ENCODE measurements around the gene MAPK7.

The MAPK7 gene

DNA sequence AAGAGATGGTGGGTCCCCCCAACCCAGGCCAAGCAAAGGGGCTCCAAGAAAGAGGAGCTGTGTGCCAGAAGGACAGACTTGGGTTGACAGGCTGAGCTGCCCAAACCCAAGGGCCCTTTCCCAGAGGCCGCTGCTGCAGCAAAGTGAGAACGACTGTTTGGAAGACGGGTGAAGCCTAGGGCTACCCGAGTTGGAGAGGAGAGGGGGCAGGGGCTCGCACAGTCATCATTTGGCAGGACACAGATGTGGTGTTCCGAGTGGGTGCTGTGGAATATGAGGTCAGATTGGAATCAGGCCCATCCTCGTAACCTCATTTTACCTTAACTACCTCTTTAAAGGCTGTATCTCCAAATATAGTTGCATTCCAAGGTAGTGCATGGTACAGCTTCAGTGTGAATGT, 14.0 kb downstream of the MAPK7 start:
- Histone ChIP-seq H3K9me3 (ENCODE audit: control insufficient read depth in 1 of 2, low read length in 2 of 2) (no peaks in the 10 kb centered on the region), H3K4me1 (ENCODE audit: control insufficient read depth in 1 of 2, insufficient read depth in 2 of 2, low read length in 2 of 2) (peaks cover 13 to 35% of the 10 kb centered on the region in 2 donors), H3K4me3 (ENCODE audit: low read depth in 1 of 2, low read length in 2 of 2) (no peak overlapping the region), H3K36me3 (ENCODE audit: control insufficient read depth in 1 of 2, insufficient read depth in 2 of 2, low read length in 2 of 2) (no peaks in the 10 kb centered on the region), H3K27ac (ENCODE audit: low read length) (no peak overlapping the region), H3K27me3 (ENCODE audit: low read depth, low read length) (no peaks in the 10 kb centered on the region)

DNA sequence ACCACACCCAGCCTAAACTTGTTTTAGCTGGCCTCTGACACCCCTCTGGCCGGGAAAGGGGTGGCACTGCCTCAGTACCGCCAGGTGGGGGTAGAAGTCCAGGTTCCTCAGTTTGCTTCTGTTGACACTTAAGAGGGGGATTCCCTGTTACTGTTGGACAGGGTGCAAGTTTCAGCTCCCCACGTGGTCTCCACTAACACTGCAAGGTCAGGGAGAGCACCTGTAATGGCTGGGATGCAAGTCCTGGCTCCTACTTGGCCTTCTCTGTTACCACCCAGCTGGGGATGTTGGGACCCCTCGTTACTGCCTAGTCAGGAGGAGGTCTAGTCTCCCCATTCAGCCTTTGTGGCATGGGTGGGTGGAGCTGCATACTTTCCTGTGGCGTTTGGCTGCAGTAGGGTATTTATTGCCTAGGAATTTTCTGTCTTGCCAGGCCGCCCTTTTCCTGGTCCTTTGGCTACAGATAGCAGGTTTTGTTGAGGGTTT, 19.3 kb downstream of the MAPK7 start:
- no peak overlapping the region for H3K4me3 ChIP-seq (ENCODE audit: low read depth in 1 of 2, low read length in 2 of 2)
- H3K36me3 ChIP-seq (ENCODE audit: control insufficient read depth in 1 of 2, insufficient read depth in 2 of 2, low read length in 2 of 2) = no peaks in the 10 kb centered on the region
- no peaks in the 10 kb centered on the region for H3K27me3 ChIP-seq (ENCODE audit: low read depth, low read length)
- H3K27ac ChIP-seq (ENCODE audit: low read length) = peak overlapping the region; percentile 65
- peaks cover 13 to 26% of the 10 kb centered on the region in 2 donors for H3K4me1 ChIP-seq (ENCODE audit: control insufficient read depth in 1 of 2, insufficient read depth in 2 of 2, low read length in 2 of 2)
- no peaks in the 10 kb centered on the region for H3K9me3 ChIP-seq (ENCODE audit: control insufficient read depth in 1 of 2, low read length in 2 of 2)

- Histone ChIP-seq H3K27me3 (ENCODE audit: low read depth, low read length) (no peaks in the 10 kb centered on the region), H3K4me1 (ENCODE audit: control insufficient read depth in 1 of 2, insufficient read depth in 2 of 2, low read length in 2 of 2) (peaks cover 13 to 23% of the 10 kb centered on the region in 2 donors), H3K4me3 (ENCODE audit: low read depth in 1 of 2, low read length in 2 of 2) (no peak overlapping the region), H3K36me3 (ENCODE audit: control insufficient read depth in 1 of 2, insufficient read depth in 2 of 2, low read length in 2 of 2) (no peaks in the 10 kb centered on the region), H3K9me3 (ENCODE audit: control insufficient read depth in 1 of 2, low read length in 2 of 2) (no peaks in the 10 kb centered on the region), H3K27ac (ENCODE audit: low read length) (peak overlapping the region; percentile 65)
Observed at GRCh38 chr17:19398301-19399181, 20.2 kb downstream of the MAPK7 start.

GRCh38 chr17:19399750-19400450, 21.6 kb downstream of the MAPK7 start:
- no peak overlapping the region for H3K4me3 ChIP-seq (ENCODE audit: low read depth in 1 of 2, low read length in 2 of 2)
- peaks cover 13 to 23% of the 10 kb centered on the region in 2 donors for H3K4me1 ChIP-seq (ENCODE audit: control insufficient read depth in 1 of 2, insufficient read depth in 2 of 2, low read length in 2 of 2)
- H3K27ac ChIP-seq (ENCODE audit: low read length) = no peak overlapping the region
- no peaks in the 10 kb centered on the region for H3K27me3 ChIP-seq (ENCODE audit: low read depth, low read length)
- H3K9me3 ChIP-seq (ENCODE audit: control insufficient read depth in 1 of 2, low read length in 2 of 2) = no peaks in the 10 kb centered on the region
- H3K36me3 ChIP-seq (ENCODE audit: control insufficient read depth in 1 of 2, insufficient read depth in 2 of 2, low read length in 2 of 2) = no peaks in the 10 kb centered on the region

DNA sequence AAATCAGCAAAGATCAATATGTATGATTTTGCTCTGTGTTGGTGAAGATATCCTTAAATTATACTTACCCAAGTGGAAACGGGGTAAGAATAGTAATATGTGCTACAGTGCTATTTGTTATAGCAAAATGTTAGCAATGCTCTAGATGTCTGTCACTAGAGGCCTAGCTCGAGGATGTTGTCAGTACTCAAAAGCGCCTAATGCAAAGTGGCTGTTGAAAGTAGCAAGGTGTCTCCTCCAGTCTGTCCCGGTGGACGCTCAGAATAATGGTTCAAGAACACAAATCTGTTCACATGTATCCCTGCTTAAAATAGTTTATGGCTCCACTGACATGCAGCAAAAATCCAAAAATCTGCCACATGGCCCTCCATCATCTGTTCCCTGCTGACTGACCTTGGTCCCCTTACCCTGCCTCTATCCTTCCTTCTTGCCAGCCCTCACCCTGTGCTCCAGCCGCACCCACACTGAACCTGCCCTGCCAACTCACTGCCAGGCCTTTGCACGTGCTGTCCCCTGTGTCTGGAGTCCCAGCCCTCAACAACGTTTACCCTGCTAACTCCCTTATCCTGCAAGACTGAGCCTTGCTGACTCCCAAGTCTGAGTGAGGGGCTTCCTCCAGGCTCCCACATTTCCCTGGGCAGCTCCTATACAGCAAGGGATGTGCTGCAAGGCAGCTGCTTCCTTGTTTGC, 23.2 kb downstream of the MAPK7 start:
- no peaks in the 10 kb centered on the region for H3K9me3 ChIP-seq (ENCODE audit: control insufficient read depth in 1 of 2, low read length in 2 of 2)
- H3K4me3 ChIP-seq (ENCODE audit: low read depth in 1 of 2, low read length in 2 of 2) = no peak overlapping the region
- H3K27me3 ChIP-seq (ENCODE audit: low read depth, low read length) = no peaks in the 10 kb centered on the region
- H3K4me1 ChIP-seq (ENCODE audit: control insufficient read depth in 1 of 2, insufficient read depth in 2 of 2, low read length in 2 of 2) = peaks cover 13 to 23% of the 10 kb centered on the region in 2 donors
- no peaks in the 10 kb centered on the region for H3K36me3 ChIP-seq (ENCODE audit: control insufficient read depth in 1 of 2, insufficient read depth in 2 of 2, low read length in 2 of 2)
- H3K27ac ChIP-seq (ENCODE audit: low read length) = no peak overlapping the region

GRCh38 chr17:19402171-19402570, 23.9 kb downstream of the MAPK7 start:
- Histone ChIP-seq H3K36me3 (ENCODE audit: control insufficient read depth in 1 of 2, insufficient read depth in 2 of 2, low read length in 2 of 2) (no peaks in the 10 kb centered on the region), H3K4me1 (ENCODE audit: control insufficient read depth in 1 of 2, insufficient read depth in 2 of 2, low read length in 2 of 2) (peaks cover 13 to 23% of the 10 kb centered on the region in 2 donors), H3K4me3 (ENCODE audit: low read depth in 1 of 2, low read length in 2 of 2) (no peak overlapping the region), H3K9me3 (ENCODE audit: control insufficient read depth in 1 of 2, low read length in 2 of 2) (no peaks in the 10 kb centered on the region), H3K27ac (ENCODE audit: low read length) (no peak overlapping the region), H3K27me3 (ENCODE audit: low read depth, low read length) (no peaks in the 10 kb centered on the region)

GRCh38 chr17:19403021-19403420, 24.7 kb downstream of the MAPK7 start:
- Histone ChIP-seq H3K4me3 (ENCODE audit: low read depth in 1 of 2, low read length in 2 of 2) (no peak overlapping the region), H3K27ac (ENCODE audit: low read length) (no peak overlapping the region), H3K4me1 (ENCODE audit: control insufficient read depth in 1 of 2, insufficient read depth in 2 of 2, low read length in 2 of 2) (peaks cover 9 to 23% of the 10 kb centered on the region in 2 donors), H3K36me3 (ENCODE audit: control insufficient read depth in 1 of 2, insufficient read depth in 2 of 2, low read length in 2 of 2) (no peaks in the 10 kb centered on the region), H3K27me3 (ENCODE audit: low read depth, low read length) (no peaks in the 10 kb centered on the region), H3K9me3 (ENCODE audit: control insufficient read depth in 1 of 2, low read length in 2 of 2) (no peaks in the 10 kb centered on the region)

DNA sequence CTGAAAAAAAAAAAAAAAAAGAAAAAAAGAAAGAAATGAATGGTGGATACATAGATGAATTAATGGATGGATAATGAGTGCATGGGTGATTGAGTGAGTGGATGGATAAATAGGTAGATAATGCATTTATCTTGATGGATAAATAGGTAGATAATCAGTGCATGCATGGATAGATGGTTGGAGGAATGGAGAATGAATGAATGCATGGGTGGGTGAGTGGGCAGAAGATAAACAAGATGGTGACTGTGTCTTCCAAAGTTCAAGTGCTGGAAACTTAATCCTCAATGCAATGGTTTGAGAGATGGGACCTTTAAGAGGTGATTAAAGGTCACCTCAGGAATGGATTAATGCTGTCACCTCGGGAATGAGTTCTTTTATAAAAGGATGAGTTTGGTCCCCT, 26.0 kb downstream of the MAPK7 start:
- peaks cover 0 to 18% of the 10 kb centered on the region in 2 donors for H3K4me1 ChIP-seq (ENCODE audit: control insufficient read depth in 1 of 2, insufficient read depth in 2 of 2, low read length in 2 of 2)
- no peak overlapping the region for H3K27ac ChIP-seq (ENCODE audit: low read length)
- H3K27me3 ChIP-seq (ENCODE audit: low read depth, low read length) = no peaks in the 10 kb centered on the region
- H3K9me3 ChIP-seq (ENCODE audit: control insufficient read depth in 1 of 2, low read length in 2 of 2) = no peaks in the 10 kb centered on the region
- H3K36me3 ChIP-seq (ENCODE audit: control insufficient read depth in 1 of 2, insufficient read depth in 2 of 2, low read length in 2 of 2) = no peaks in the 10 kb centered on the region
- H3K4me3 ChIP-seq (ENCODE audit: low read depth in 1 of 2, low read length in 2 of 2) = no peak overlapping the region

- Histone ChIP-seq H3K4me3 (ENCODE audit: low read depth in 1 of 2, low read length in 2 of 2) (no peak overlapping the region), H3K36me3 (ENCODE audit: control insufficient read depth in 1 of 2, insufficient read depth in 2 of 2, low read length in 2 of 2) (no peaks in the 10 kb centered on the region), H3K27me3 (ENCODE audit: low read depth, low read length) (no peaks in the 10 kb centered on the region), H3K4me1 (ENCODE audit: control insufficient read depth in 1 of 2, insufficient read depth in 2 of 2, low read length in 2 of 2) (peaks cover 0 to 12% of the 10 kb centered on the region in 2 donors), H3K9me3 (ENCODE audit: control insufficient read depth in 1 of 2, low read length in 2 of 2) (no peaks in the 10 kb centered on the region), H3K27ac (ENCODE audit: low read length) (no peak overlapping the region)
Observed at GRCh38 chr17:19405114-19405513, 26.8 kb downstream of the MAPK7 start.

DNA sequence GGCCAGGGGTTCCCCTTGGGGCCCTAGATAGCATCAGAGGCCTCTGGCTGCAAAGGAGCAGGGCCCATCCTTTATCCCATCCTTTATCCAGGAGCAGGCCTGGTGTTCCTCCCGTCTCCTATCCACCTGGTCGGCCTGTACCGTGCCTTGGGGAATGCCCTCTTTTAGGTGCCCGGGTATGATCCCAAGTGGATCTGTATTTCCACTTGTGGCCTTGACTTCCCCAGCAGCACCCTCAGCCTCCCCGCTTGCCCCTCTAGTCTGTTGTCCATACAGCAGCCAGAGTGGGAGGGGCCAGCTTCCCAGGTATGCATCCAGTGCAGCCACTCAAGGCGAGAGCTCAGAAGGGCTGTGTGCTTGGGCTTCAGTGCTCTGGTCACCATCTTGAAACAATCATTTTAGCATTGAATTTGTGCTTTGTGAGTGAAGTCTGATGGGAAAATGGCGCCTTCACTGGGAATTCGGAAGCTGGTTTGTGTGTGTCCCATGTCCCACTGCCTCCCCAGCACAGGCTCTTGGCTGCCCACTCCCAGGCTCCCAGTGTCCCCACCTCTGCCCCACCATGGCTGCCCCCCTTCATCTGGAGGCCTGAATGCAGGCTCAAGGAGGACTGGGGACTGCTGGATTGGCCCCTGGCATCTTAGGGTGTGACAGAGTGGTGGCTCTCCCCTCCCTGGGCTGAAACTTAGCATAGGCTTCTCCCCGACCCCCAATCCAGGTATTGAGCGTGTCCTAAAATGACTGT, 29.5 kb downstream of the MAPK7 start:
- Histone ChIP-seq H3K36me3 (ENCODE audit: control insufficient read depth in 1 of 2, insufficient read depth in 2 of 2, low read length in 2 of 2) (no peaks in the 10 kb centered on the region), H3K9me3 (ENCODE audit: control insufficient read depth in 1 of 2, low read length in 2 of 2) (no peaks in the 10 kb centered on the region), H3K27me3 (ENCODE audit: low read depth, low read length) (no peaks in the 10 kb centered on the region), H3K4me3 (ENCODE audit: low read depth in 1 of 2, low read length in 2 of 2) (no peak overlapping the region), H3K4me1 (ENCODE audit: control insufficient read depth in 1 of 2, insufficient read depth in 2 of 2, low read length in 2 of 2) (peaks cover 4 to 6% of the 10 kb centered on the region in 2 donors), H3K27ac (ENCODE audit: low read length) (no peak overlapping the region)

Data from muscle layer of duodenum (tissue), 2 donors.